AG09319 (cell line): ENCODE results near the gene C18orf54.
"Not testable (repeated sequence)": the region's sequence is repeated elsewhere in the genome, so short reads cannot be mapped to it uniquely, and the experiment has no call there.

Experiments
- DNase-seq: peaks from one replicate; pipeline ENCODE4 v3.0.0-alpha.2; 2010; ENCODE audit warnings: low read depth; ENCODE audit errors: extremely low read depth
- CTCF ChIP-seq: IDR thresholded peaks from 2 replicates; pipeline ENCODE4 v1.5.1; 2011; ENCODE audit warnings: low read depth, mild to moderate bottlenecking, inconsistent platforms, low read length, moderate library complexity

C18orf54 gene

GRCh38 chr18:54357660-54358494 is at the start of gene C18orf54, which contains the start of gene STARD6:
TSS of gene C18orf54 (plus strand) at chr18:54357906. CDS start at chr18:54360573, 2,667 bp downstream.
TSS of gene STARD6 (minus strand) at chr18:54357858. CDS start at chr18:54354573, 3,285 bp downstream.
- peak; percentile 49 for TF ChIP-seq CTCF
- DNase-seq, result peak; percentile 75

DNA sequence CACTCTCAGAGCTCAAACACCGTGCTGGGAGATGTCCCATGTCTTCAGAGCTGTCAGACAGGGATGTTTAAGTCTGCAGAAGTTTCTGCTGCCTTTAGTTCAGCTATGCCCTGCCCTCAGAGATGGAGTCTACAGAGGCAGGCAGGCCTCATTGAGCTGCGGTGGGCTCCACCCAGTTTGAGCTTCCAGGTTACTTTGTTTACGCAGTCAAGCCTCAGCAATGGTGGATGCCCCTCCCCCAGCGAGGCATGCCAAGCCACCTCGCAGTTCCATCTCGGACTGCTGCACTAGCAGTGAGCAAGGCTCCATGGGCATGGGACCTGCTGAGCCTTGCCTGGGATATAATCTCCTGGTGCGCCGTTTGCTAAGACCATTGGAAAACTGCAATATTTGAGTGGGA is 48.1 kb upstream of the C18orf54 start:
- not testable (repeated sequence) for DNase-seq

- TF ChIP-seq CTCF, result no peak
- DNase-seq, result no peak
Measured at GRCh38 chr18:54316071-54316820, 41.5 kb upstream of the C18orf54 start.

- DNase-seq, result no peak
- TF ChIP-seq CTCF, result no peak
Measured at GRCh38 chr18:54323561-54323960, 34.1 kb upstream of the C18orf54 start.

GRCh38 chr18:54323970-54324369 is 33.7 kb upstream of the C18orf54 start:
- no peak for DNase-seq
- no peak for TF ChIP-seq CTCF

GRCh38 chr18:54327818-54328217 is 29.9 kb upstream of the C18orf54 start:
- no peak for DNase-seq
- no peak for TF ChIP-seq CTCF

GRCh38 chr18:54329787-54330186 is 27.9 kb upstream of the C18orf54 start:
- no peak for TF ChIP-seq CTCF
- DNase-seq, result no peak
